CD4-positive, alpha-beta memory T cell (primary cell): Measurements from ENCODE around the gene GATB. TPM values are rescaled to one million over a fixed set of nuclear protein-coding genes. Genes with fewer than 3 reads are reported as not detected.

Source experiments
- CTCF ChIA-PET: fragments of 350-600 bp; sonication (Branson Sonifier 250); formaldehyde crosslinking; loops from one replicate; lab custom pipeline; 2021; ENCODE audit warnings: inconsistent platforms; ENCODE audit not compliant: partially characterized antibody; lab: Charles Lee
- POLR2A ChIA-PET: fragments of 350-600 bp; sonication (Branson Sonifier 250); formaldehyde crosslinking; loops from one replicate; lab custom pipeline; 2021; ENCODE audit not compliant: partially characterized antibody; lab: Charles Lee
- DNase-seq, 5 donors: peaks; one replicate each; pipeline versions ENCODE4 v3.0.0 to v3.0.0-alpha.2; 2020 to 2022; ENCODE audit warnings: mixed read lengths in 1 of 5
- H3K27ac ChIP-seq: one replicate; pipeline ENCODE4 v1.7.0; 2013; ENCODE audit warnings: low read depth, low read length
- H3K27me3 ChIP-seq: 2 replicates; pipeline ENCODE4 v1.7.0; 2013; ENCODE audit warnings: mild to moderate bottlenecking, low read length, moderate library complexity; ENCODE audit not compliant: insufficient read depth
- H3K36me3 ChIP-seq: 2 replicates; pipeline ENCODE4 v1.7.0; 2013; ENCODE audit warnings: mild to moderate bottlenecking, low read length, moderate library complexity; ENCODE audit not compliant: insufficient read depth
- H3K4me1 ChIP-seq: 2 replicates; pipeline ENCODE4 v1.7.0; 2013; ENCODE audit warnings: mild to moderate bottlenecking, low read length, moderate library complexity; ENCODE audit not compliant: insufficient read depth
- H3K4me3 ChIP-seq, 2 donors: one replicate each; pipeline ENCODE4 v1.7.0; 2013; ENCODE audit warnings: low read length in 2 of 2, mild to moderate bottlenecking in 1 of 2
- H3K9me3 ChIP-seq, 2 donors: one replicate each; pipeline ENCODE4 v1.7.0; 2013; ENCODE audit warnings: low read length in 2 of 2, control low read depth in 1 of 2; ENCODE audit not compliant: control insufficient read depth in 1 of 2
- H3K27ac Mint-ChIP-seq, 7 donors: one replicate each; pipeline ENCODE4 v1.8.0; 2020 to 2021; ENCODE audit warnings: mixed read lengths in 7 of 7, mild to moderate bottlenecking in 6 of 7, inconsistent platforms in 3 of 7, moderate library complexity in 3 of 7
- H3K27me3 Mint-ChIP-seq, 2 donors: one replicate each; pipeline ENCODE4 v1.8.0; 2020 to 2021; ENCODE audit warnings: mixed read lengths in 2 of 2
- H3K36me3 Mint-ChIP-seq, 2 donors: one replicate each; pipeline ENCODE4 v1.8.0; 2020 to 2021; ENCODE audit warnings: mixed read lengths in 2 of 2, inconsistent platforms in 1 of 2, mild to moderate bottlenecking in 1 of 2
- H3K4me1 Mint-ChIP-seq, 4 donors: one replicate each; pipeline ENCODE4 v1.8.0; 2020 to 2021; ENCODE audit warnings: mixed read lengths in 4 of 4, mild to moderate bottlenecking in 1 of 4
- H3K4me3 Mint-ChIP-seq, 8 donors: one replicate each; pipeline ENCODE4 v1.8.0; 2020 to 2021; ENCODE audit warnings: mixed read lengths in 8 of 8, mild to moderate bottlenecking in 7 of 8, moderate library complexity in 6 of 8, inconsistent platforms in 3 of 8
- H3K9me3 Mint-ChIP-seq, 8 donors: one replicate each; pipeline ENCODE4 v1.8.0; 2020 to 2021; ENCODE audit warnings: mixed read lengths in 8 of 8, mild to moderate bottlenecking in 5 of 8, inconsistent platforms in 3 of 8, moderate library complexity in 1 of 8
- intact Hi-C: fragments of 100-400 bp; cut with micrococcal nuclease; formaldehyde crosslinking; loops from one replicate; pipeline ENCODE4 v1.15.1; 2023
- polyA plus RNA-seq, 2 donors: library from polyadenylated mRNA; unstranded; fragments of 300-500 nt; fragmentation: Illumina TruSeq; gene quantifications; one replicate each; pipeline ENCODE4 v1.2.3, GENCODE V29; 2021
- total RNA-seq, 2 experiments: library from RNA; stranded (reverse); gene quantifications; one replicate each; pipeline ENCODE4 v1.2.3, GENCODE V29; 2021

GATB gene
- total and polyA plus RNA-seq, 4 experiments from 2014 or later: 10.6 to 13.1 (median 11.7) TPM

DNA sequence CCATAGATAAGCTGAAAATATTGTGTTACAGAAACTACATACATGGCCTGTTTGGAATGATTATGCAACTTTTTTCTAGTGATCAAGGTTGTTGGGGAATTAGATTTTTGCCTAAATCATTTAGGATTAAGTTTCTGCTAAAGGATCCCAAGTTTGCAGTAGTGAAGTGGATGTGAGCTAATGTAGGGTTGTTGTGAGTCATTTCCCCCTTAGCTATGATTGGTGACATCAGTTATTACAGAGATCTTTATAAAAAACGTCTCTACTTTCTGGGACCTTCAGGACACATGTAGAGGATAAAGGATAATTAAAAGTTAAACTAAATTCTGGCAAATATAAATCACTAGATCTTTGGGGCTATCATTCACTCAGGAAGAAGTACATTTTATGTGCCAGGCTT lies 133.3 kb downstream of the GATB start:
- Histone ChIP-seq H3K27me3 (no peaks in the 10 kb centered on the region), H3K36me3 (no peaks in the 10 kb centered on the region), H3K9me3 (no peaks in the 10 kb centered on the region), H3K4me3 (no peak overlapping the region), H3K27ac (no peak overlapping the region), H3K4me1 (no peaks in the 10 kb centered on the region)
- CTCF ChIA-PET: no interaction called here
- H3K4me3 Mint-ChIP-seq: no peak overlapping the region
- DNase-seq: no peak
- H3K4me1 Mint-ChIP-seq: no peaks in the 10 kb centered on the region
- peaks cover 11 to 15% of the 10 kb centered on the region in 2 donors for H3K27me3 Mint-ChIP-seq
- POLR2A ChIA-PET: no interaction called here
- peaks cover 0 to 4% of the 10 kb centered on the region in 2 donors for H3K36me3 Mint-ChIP-seq
- intact Hi-C loops: no loop called here
- H3K9me3 Mint-ChIP-seq: no peaks in the 10 kb centered on the region
- H3K27ac Mint-ChIP-seq: no peak overlapping the region

DNA sequence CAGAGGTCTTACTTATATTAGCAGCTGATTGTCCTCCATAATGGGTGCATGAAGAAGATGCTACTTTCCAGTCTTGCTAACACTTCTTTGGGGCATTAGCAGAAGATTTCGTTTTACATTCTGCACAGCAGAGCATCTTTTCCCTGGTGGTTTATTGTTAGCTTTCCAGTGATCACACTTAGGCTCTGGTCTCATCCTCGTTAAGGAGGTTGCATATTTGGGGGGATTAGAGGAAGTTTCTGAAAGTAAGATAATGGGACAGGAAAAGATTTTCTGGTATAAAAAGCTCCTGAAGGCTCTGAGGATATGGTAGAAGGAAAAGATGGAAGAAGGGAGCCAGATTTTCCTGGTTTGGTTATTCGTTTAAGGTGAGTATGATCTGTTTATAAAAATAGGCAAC lies 134.1 kb downstream of the GATB start:
- no peak overlapping the region for H3K4me3 ChIP-seq
- H3K36me3 Mint-ChIP-seq: peaks cover 0 to 4% of the 10 kb centered on the region in 2 donors
- H3K27ac Mint-ChIP-seq: no peak overlapping the region
- CTCF ChIA-PET: interaction anchor here (0.5 kb wide), 1 partner anchor 19 kb away, joined by 4 read pairs; no protein-coding TSS in a partner anchor
- H3K4me3 Mint-ChIP-seq: no peak overlapping the region
- no peak overlapping the region for H3K27ac ChIP-seq
- H3K4me1 Mint-ChIP-seq: no peaks in the 10 kb centered on the region
- peaks cover 11 to 20% of the 10 kb centered on the region in 2 donors for H3K27me3 Mint-ChIP-seq
- no peak for DNase-seq
- no peaks in the 10 kb centered on the region for H3K4me1 ChIP-seq
- POLR2A ChIA-PET: no interaction called here
- no peaks in the 10 kb centered on the region for H3K9me3 Mint-ChIP-seq
- no peaks in the 10 kb centered on the region for H3K36me3 ChIP-seq
- intact Hi-C loops: no loop called here
- no peaks in the 10 kb centered on the region for H3K27me3 ChIP-seq
- no peaks in the 10 kb centered on the region for H3K9me3 ChIP-seq

DNA sequence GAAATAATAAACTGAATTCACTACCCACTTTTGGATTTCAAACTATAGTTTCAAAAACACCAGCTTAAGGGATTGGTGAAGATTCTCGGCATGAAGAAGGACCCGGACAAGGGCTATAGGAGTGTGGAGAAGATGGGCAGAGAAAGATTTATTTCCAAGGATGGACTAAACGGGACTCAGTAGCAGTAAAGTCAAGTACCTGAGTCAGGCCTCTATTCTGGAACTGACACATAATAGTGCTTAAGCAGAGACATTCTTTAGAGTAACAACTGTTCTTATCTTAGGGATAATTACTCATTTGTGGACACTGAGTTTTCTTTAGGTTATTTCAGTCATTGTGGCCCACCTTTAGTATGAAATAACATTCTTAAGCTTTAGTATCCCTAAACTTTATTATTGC lies 134.6 kb downstream of the GATB start:
- H3K27me3 Mint-ChIP-seq: peaks cover 11 to 21% of the 10 kb centered on the region in 2 donors
- H3K4me3 Mint-ChIP-seq: no peak overlapping the region
- H3K36me3 Mint-ChIP-seq: peaks cover 0 to 4% of the 10 kb centered on the region in 2 donors
- intact Hi-C loops: no loop called here
- H3K36me3 ChIP-seq: no peaks in the 10 kb centered on the region
- H3K27me3 ChIP-seq: no peaks in the 10 kb centered on the region
- DNase-seq: no peak
- H3K9me3 Mint-ChIP-seq: no peaks in the 10 kb centered on the region
- H3K27ac ChIP-seq: no peak overlapping the region
- no peaks in the 10 kb centered on the region for H3K4me1 Mint-ChIP-seq
- H3K4me3 ChIP-seq: no peak overlapping the region
- H3K4me1 ChIP-seq: no peaks in the 10 kb centered on the region
- no peak overlapping the region for H3K27ac Mint-ChIP-seq
- ChIA-PET CTCF (interaction anchor here (0.5 kb wide), 1 partner anchor 19 kb away, joined by 4 read pairs; no protein-coding TSS in a partner anchor), POLR2A (no interaction called here)
- no peaks in the 10 kb centered on the region for H3K9me3 ChIP-seq

DNA sequence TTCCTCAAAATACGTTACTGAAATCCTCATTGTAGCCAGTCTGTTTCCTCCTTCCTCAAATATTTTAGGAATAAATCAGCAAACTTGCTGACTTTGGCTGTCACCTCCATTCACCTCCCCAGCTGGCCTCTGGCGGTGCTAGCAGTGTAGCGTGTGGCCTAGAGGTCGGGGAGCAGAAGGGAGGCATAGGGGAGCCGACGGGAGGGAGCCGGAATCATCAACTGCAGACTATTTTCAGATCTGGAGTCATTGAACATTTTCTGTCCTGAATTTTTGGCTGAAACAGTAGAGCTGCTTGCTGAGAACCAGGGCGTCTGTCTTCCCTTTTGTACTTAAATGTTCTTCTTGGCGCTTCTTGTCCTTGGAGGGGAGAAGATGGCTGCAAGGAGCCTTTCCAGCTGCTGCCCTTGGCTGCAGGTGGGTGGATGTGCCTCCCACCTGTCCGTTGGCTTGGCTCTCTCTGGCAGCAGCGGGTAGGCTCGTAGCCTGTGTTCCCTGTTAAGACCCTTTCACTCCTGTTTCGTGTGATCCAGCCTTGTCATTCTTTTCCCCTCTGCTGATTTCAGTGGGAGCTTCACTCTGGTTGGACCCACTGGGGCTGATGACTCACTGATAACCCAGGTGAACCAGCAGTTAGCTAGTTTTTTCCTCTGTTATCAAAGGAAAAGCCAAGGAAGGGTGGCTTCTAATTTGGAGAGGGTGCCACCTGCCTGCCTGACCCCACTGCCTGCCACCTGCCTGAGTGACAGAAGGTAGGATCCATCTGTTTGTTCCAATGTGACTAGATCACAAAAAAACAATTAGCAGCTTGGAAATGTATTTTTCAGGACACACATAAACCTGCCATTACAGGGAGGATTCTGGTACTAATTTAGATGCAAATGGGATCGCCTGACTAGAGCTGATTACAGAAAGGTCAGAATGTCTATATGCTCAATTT lies 135.9 kb downstream of the GATB start:
- no peak for DNase-seq
- Histone ChIP-seq H3K9me3 (no peaks in the 10 kb centered on the region), H3K4me1 (no peaks in the 10 kb centered on the region), H3K36me3 (no peaks in the 10 kb centered on the region), H3K27me3 (no peaks in the 10 kb centered on the region), H3K27ac (no peak overlapping the region), H3K4me3 (no peak overlapping the region)
- ChIA-PET POLR2A (no interaction called here), CTCF (no interaction called here)
- Mint-ChIP-seq H3K27me3 (peaks cover 11 to 22% of the 10 kb centered on the region in 2 donors), H3K27ac (no peak overlapping the region), H3K4me1 (no peaks in the 10 kb centered on the region), H3K4me3 (no peak overlapping the region), H3K36me3 (peaks cover 0 to 4% of the 10 kb centered on the region in 2 donors), H3K9me3 (no peaks in the 10 kb centered on the region)
- intact Hi-C loops: no loop called here
